Stimulated activated naive B cell treated with anti-CD40 and anti-IgM and Interleukin-4, amounts not matched to agents 10 μg/mL and 1 μg/mL and 100 μg/mL, for 72 hours (primary cell): ENCODE data around the gene LSR.
A peak's percentile ranks its signal among the peaks of the same experiment; 100 is the strongest.
"Not testable (repeated sequence)": the region's sequence is repeated elsewhere in the genome, so short reads cannot be mapped to it uniquely, and the experiment has no call there.

ENCODE experiments used
- ATAC-seq, 2 donors: fragments of 150-1000 bp; cut with Tn5 transposase; replicated peaks; 2 replicates each; pipeline ENCODE4 v1.10.0; 2021; ENCODE audit warnings: moderate library complexity in 1 of 2
- DNase-seq: peaks from one replicate; pipeline ENCODE4 v3.0.0; 2021
- H3K27ac Mint-ChIP-seq: one replicate; pipeline ENCODE4 v1.8.0; 2022; ENCODE audit warnings: mild to moderate bottlenecking, mixed read lengths
- H3K27me3 Mint-ChIP-seq, 2 donors: one replicate each; pipeline ENCODE4 v1.8.0; 2022; ENCODE audit warnings: mixed read lengths in 2 of 2
- H3K36me3 Mint-ChIP-seq, 2 donors: one replicate each; pipeline ENCODE4 v1.8.0; 2022; ENCODE audit warnings: mixed read lengths in 2 of 2, mild to moderate bottlenecking in 1 of 2
- H3K4me1 Mint-ChIP-seq, 2 donors: one replicate each; pipeline ENCODE4 v1.8.0; 2022; ENCODE audit warnings: mixed read lengths in 2 of 2, mild to moderate bottlenecking in 1 of 2
- H3K4me3 Mint-ChIP-seq, 2 donors: one replicate each; pipeline ENCODE4 v1.8.0; 2022; ENCODE audit warnings: mild to moderate bottlenecking in 2 of 2, mixed read lengths in 2 of 2, moderate library complexity in 1 of 2
- H3K9me3 Mint-ChIP-seq, 2 donors: one replicate each; pipeline ENCODE4 v1.8.0; 2022; ENCODE audit warnings: mixed read lengths in 2 of 2, mild to moderate bottlenecking in 1 of 2

The LSR gene

DNA sequence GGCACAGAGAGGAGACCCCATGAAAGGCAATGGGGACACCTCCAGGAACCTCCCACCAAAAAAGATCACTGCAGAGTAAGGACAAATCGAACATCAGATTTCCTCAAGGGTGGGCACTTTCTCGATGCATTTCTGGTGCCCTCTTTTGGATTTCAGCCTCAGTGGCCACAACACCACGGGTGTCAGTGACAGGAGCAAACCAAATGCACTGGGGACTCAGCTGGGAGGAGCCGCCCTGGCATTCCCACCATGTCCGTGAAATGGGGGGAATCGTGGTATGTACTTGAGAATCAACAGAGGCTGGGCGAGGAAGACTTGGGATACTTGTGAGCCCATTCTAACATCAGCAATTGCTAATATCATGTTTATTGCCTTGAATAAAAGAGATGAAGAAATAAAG lies 36.6 kb upstream of the LSR start:
- H3K36me3 Mint-ChIP-seq = peaks cover 4 to 12% of the 10 kb centered on the region in 2 donors
- H3K27ac Mint-ChIP-seq = peak overlapping the region; percentile 95
- H3K27me3 Mint-ChIP-seq = no peaks in the 10 kb centered on the region
- H3K4me1 Mint-ChIP-seq = peaks cover 47 to 84% of the 10 kb centered on the region in 2 donors
- ATAC-seq (no peak), DNase-seq (no peak)
- peaks cover 0 to 3% of the 10 kb centered on the region in 2 donors for H3K9me3 Mint-ChIP-seq
- H3K4me3 Mint-ChIP-seq = peak overlapping the region; percentile 61 to 70

GRCh38 chr19:35213663-35214632 lies 34.9 kb upstream of the LSR start:
- Mint-ChIP-seq H3K27ac (peak overlapping the region; percentile 95), H3K27me3 (no peaks in the 10 kb centered on the region), H3K9me3 (peaks cover 0 to 2% of the 10 kb centered on the region in 2 donors), H3K4me3 (peak overlapping the region; percentile 62 to 76), H3K36me3 (peaks cover 0 to 7% of the 10 kb centered on the region in 2 donors), H3K4me1 (peaks cover 43 to 74% of the 10 kb centered on the region in 2 donors)
- ATAC-seq = peak; percentile 83 to 85
- DNase-seq = peak; percentile 93

- Mint-ChIP-seq H3K27me3 (no peaks in the 10 kb centered on the region), H3K27ac (peak overlapping the region; percentile 95)
Measured at GRCh38 chr19:35214766-35215422, 33.9 kb upstream of the LSR start.

DNA sequence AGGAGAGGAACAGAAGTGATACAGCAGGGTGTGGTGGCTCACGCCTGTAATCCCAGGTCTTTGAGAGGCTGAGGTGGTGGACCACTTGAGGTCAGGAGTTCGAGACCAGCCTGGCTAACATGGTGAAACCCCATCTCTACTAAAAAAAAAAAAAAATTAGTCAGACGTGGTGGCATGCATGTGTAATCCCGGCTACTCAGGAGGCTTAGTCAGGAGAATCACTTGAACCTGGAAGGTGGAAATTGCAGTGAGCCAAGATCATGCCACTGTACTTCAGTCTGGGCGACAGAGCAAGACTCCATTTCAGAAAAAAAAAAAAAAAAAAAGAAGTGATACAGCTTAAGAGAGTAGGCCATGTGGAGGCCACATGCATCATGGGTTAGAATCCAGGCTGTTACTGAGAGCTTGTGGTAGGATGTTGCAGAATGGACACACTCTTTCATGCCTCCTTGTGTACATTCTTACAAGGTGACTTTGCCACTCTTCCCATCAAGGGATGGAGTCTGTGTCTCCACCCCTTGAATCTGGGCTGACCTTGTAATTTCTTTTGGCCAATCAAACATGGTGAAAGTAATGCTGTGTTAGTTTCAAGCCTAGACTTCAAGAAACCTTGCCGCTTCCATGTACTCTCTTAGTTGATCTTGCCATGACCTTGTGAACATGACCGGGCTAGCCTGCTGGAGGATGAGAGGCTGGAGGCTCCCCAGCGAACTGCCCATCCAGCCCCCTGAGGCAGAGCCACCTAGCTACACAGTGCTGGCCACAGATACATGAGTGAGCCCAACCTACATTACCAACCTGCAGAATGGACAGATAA lies 32.6 kb upstream of the LSR start:
- Mint-ChIP-seq H3K4me1 (peaks cover 41 to 58% of the 10 kb centered on the region in 2 donors), H3K27me3 (no peaks in the 10 kb centered on the region), H3K9me3 (peaks cover 4 to 5% of the 10 kb centered on the region in 2 donors), H3K4me3 (no peak overlapping the region), H3K27ac (peak overlapping the region; percentile 84), H3K36me3 (peaks cover 0 to 9% of the 10 kb centered on the region in 2 donors)
- DNase-seq (no peak), ATAC-seq (no peak)

More at GRCh38 chr19:35214766-35215422, 33.9 kb upstream of the LSR start:
- H3K4me1 Mint-ChIP-seq = peaks cover 45 to 68% of the 10 kb centered on the region in 2 donors
- peaks cover 4 to 5% of the 10 kb centered on the region in 2 donors for H3K9me3 Mint-ChIP-seq
- peaks cover 0 to 9% of the 10 kb centered on the region in 2 donors for H3K36me3 Mint-ChIP-seq
- DNase-seq (no peak), ATAC-seq (no peak)
- H3K4me3 Mint-ChIP-seq = no peak overlapping the region

- no peaks in the 10 kb centered on the region for H3K27me3 Mint-ChIP-seq
- ATAC-seq = no peak
- H3K4me1 Mint-ChIP-seq = peaks cover 34 to 50% of the 10 kb centered on the region in 2 donors
- no peak for DNase-seq
- H3K36me3 Mint-ChIP-seq = peaks cover 0 to 3% of the 10 kb centered on the region in 2 donors
- H3K27ac Mint-ChIP-seq = peak overlapping the region; percentile 84
- H3K9me3 Mint-ChIP-seq = peaks cover 4 to 5% of the 10 kb centered on the region in 2 donors
- H3K4me3 Mint-ChIP-seq = no peak overlapping the region
Measured at GRCh38 chr19:35216833-35217648, 31.8 kb upstream of the LSR start.

DNA sequence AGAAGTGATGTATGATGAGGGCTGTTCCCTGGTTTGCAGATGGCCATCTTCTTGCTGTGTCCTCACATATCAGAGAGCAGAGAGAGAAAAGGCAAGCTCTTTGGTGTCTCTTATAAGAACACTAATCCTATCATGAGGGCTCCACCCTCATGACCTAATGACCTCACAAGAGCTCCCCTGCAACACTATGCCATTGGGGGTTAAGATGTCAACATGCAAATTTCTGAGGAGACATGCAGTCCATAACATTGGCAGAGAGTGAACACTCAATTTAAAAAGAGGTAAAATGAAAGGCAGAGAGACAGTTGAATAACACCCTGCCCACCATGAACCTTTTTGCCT lies 31.2 kb upstream of the LSR start:
- peaks cover 0 to 3% of the 10 kb centered on the region in 2 donors for H3K36me3 Mint-ChIP-seq
- no peak overlapping the region for H3K4me3 Mint-ChIP-seq
- H3K27me3 Mint-ChIP-seq = no peaks in the 10 kb centered on the region
- DNase-seq (no peak), ATAC-seq (no peak)
- peaks cover 4 to 5% of the 10 kb centered on the region in 2 donors for H3K9me3 Mint-ChIP-seq
- H3K4me1 Mint-ChIP-seq = peaks cover 31 to 49% of the 10 kb centered on the region in 2 donors
- no peak overlapping the region for H3K27ac Mint-ChIP-seq

DNA sequence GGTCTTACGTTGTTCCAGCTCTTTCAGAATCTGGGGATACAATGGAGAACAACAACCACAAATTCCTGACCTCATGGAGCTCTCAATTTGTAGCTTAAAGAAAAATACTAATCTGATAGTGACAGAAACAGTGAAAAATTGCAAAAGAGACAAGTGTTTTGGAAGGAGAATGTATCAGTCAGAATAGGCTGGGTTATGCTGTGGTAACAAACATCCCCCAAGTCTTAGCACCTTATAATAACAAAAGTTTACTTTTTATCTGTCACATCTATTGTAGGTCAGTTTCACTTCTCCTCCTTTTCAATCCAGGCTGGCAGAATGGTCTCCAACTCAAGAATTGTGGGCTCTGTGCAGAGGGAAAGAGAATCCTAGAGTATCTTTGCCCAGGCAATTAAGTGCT lies 29.8 kb upstream of the LSR start:
- Mint-ChIP-seq H3K27ac (peak overlapping the region; percentile 20), H3K4me3 (no peak overlapping the region), H3K4me1 (peaks cover 29 to 43% of the 10 kb centered on the region in 2 donors), H3K9me3 (peaks cover 4 to 5% of the 10 kb centered on the region in 2 donors), H3K27me3 (no peaks in the 10 kb centered on the region), H3K36me3 (peaks cover 0 to 3% of the 10 kb centered on the region in 2 donors)
- no peak for ATAC-seq
- DNase-seq = no peak

GRCh38 chr19:35220315-35220921 lies 28.4 kb upstream of the LSR start:
- ATAC-seq (no peak), DNase-seq (no peak)
- Mint-ChIP-seq H3K4me1 (peaks cover 19 to 40% of the 10 kb centered on the region in 2 donors), H3K9me3 (peaks cover 4 to 5% of the 10 kb centered on the region in 2 donors), H3K36me3 (peaks cover 0 to 3% of the 10 kb centered on the region in 2 donors), H3K27me3 (no peaks in the 10 kb centered on the region), H3K4me3 (no peak overlapping the region), H3K27ac (no peak overlapping the region)

- DNase-seq, H3K27me3 Mint-ChIP-seq: not testable (repeated sequence)
Measured at GRCh38 chr19:35220973-35221590, 27.7 kb upstream of the LSR start.

GRCh38 chr19:35222373-35223015 lies 26.3 kb upstream of the LSR start:
- DNase-seq = no peak
- Mint-ChIP-seq H3K9me3 (peaks cover 4% of the 10 kb centered on the region in 2 donors), H3K4me3 (no peak overlapping the region), H3K27me3 (no peaks in the 10 kb centered on the region), H3K27ac (no peak overlapping the region), H3K4me1 (peaks cover 22 to 36% of the 10 kb centered on the region in 2 donors), H3K36me3 (peaks cover 0 to 3% of the 10 kb centered on the region in 2 donors)
- ATAC-seq = no peak

More at GRCh38 chr19:35220973-35221590, 27.7 kb upstream of the LSR start:
- not testable (repeated sequence) for H3K27ac Mint-ChIP-seq, ATAC-seq, H3K36me3 Mint-ChIP-seq, H3K9me3 Mint-ChIP-seq, H3K4me3 Mint-ChIP-seq
- peaks cover 21 to 40% of the 10 kb centered on the region in 2 donors for H3K4me1 Mint-ChIP-seq

DNA sequence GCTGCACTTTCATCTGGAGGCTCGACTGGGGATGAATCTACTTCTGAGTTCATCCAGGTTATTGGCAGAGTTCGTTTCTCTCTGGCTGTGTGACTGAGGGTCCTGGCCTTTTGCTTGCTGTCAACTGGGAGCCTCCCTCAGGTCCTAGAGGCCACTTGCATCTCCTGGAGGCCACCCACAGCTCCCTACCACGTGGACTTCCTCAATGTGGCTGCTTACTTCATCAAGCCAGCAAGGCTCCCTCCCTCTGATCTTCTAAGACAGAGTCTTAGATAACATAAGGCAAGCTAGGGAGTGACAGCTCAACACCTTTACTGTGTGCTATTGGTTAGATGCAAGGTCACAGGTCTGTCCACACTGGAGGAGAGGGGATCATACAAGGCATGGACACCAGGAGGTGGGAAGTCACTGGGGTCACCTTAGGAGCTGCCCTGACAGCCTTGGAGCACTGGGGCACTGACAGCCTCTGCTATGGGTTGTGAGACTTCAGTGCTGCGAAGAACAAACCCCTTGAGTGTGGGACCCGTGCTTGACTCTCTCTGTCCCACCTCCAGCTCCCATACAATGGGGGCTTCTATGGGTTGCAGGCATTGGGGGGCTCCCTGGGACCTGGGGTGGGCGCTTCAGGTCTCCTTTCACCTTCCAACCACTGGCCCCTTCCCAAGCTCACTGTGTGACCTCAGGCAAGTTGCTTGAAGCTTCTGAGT lies 25.6 kb upstream of the LSR start:
- peaks cover 22 to 36% of the 10 kb centered on the region in 2 donors for H3K4me1 Mint-ChIP-seq
- H3K4me3 Mint-ChIP-seq = no peak overlapping the region
- peaks cover 0 to 3% of the 10 kb centered on the region in 2 donors for H3K36me3 Mint-ChIP-seq
- no peak for ATAC-seq
- peaks cover 4% of the 10 kb centered on the region in 2 donors for H3K9me3 Mint-ChIP-seq
- no peak overlapping the region for H3K27ac Mint-ChIP-seq
- no peak for DNase-seq
- no peaks in the 10 kb centered on the region for H3K27me3 Mint-ChIP-seq
